Measurements from ENCODE around the gene RBMY1A1. TPM values are rescaled to one million over a fixed set of nuclear protein-coding genes. Genes with fewer than 3 reads are reported as not detected.

RBMY1A1 gene
- total RNA-seq, result not detected in 2 replicates

DNA sequence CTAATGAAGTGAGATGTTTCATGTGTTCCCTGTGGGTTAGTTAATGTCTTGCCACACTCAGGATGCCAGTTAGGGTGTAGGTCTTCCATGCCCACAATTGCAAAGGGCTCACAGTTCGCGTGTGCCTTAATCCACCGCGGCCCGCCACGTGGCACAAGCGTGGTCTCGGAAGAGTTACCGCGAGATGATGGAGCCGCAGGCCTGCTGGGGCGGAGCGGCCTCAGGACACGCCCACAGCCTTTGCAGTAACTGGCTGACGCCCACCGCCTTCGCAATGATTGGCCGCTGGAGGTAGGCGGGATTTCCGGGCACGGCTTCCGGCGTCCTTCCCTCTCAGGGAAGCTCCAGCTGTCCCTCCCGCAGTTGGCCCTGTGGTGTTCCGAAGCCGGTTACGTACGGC, at the start of gene RBMY1A1:
Gene RBMY1A1, plus strand, starts transcription at position 301 of the 400 bp plus-strand sequence. CDS start 2,013 bp downstream, outside the sequence.

GRCh38 chrY:21511038-21511437, 23.6 kb upstream of the RBMY1A1 start, which contains the start of gene RBMY1B:
Gene RBMY1B, plus strand, starts transcription at chrY:21511338. Its CDS starts 2,013 bp downstream, at chrY:21513351.

Other genes starting within 250 kb of the RBMY1A1 start
- gene RBMY1B, start 23.5 kb upstream of the RBMY1A1 start, total RNA-seq, result not detected in 2 replicates

Data from smooth muscle cell of the umbilical artery (primary cell).